CD4-positive, alpha-beta T cell treated with Interferon gamma for 1 hour (primary cell): Measurements from ENCODE around the gene RXRA.
"Not testable (repeated sequence)": the region's sequence is repeated elsewhere in the genome, so short reads cannot be mapped to it uniquely, and the experiment has no call there.

Source experiments
- DNase-seq: peaks from one replicate; pipeline ENCODE4 v3.0.0-alpha.2; 2020

Gene RXRA

DNA sequence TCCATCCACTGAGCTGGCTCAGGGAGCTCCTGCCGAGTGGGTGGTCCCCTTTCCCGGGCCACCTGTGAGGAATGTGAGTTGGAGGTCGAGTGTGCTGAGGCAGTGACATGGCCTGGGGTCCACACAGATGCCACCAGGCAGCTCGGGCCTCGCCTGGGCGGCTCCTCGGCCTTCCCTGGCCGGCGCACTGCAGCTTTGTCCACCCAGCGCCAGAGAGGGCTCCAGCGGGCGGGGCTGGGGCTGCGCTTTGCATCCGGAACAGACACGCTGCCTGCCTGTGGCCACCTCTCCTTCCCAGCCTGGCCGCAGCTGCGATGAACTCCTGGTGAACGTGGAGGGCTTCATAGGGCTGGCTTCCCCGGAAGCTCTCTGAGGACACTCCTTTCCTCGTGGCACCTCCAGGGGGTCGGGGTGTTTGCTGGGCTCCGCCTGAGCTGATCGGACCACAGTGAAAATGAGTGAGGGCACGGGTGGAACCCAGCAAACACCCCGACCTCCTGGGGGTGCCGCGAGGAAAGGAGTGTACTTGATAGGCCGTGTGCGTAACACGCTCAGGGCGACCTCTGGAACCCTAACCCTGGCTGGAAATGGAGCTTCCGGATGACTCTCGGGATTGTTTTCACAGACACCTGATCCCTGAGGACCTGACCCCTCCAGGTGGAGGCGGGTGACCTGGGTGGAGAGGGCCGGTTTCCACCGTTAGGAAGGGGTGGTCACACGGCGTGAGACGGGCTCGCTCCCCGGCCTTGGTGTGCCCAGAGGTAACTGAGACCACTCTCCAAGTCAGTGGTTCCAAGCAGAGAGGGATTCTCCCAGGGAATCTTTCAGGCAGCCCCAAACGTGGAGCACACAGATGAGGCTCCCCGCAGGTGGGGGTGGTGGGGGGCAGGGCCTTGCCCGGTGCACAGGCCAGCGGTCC, 31.8 kb upstream of the RXRA start:
- no peak for DNase-seq

DNA sequence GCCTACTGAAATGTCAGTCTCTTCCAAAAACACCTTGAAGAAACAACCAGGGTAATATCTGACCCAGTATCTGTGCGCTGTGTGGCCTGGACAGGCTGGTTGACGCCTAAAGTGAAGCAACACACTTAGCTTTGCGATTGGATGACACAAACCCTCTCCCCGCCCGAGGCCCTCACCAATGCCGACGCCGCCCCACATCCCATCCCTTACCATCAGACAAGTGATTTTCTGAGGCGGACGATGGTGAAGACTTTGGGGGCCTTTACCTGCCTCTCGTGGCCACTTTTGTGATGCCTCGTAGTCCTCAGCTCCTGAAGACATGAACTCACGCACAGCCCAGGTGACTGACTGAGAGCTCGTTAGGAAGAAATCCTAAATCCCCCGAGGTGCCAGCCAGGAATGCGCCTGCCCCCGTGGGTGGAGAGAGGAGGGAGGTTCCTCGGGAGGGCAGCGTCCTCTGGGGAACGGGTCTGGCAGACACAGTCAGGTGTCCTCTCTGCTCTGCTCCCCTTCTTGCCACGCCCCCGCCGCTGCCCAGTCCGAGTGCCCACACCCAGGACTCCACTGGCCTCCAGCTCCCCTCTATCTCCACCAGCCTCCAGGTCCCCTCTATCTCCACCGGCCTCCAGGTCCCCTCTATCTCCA, 31.0 kb upstream of the RXRA start:
- no peak for DNase-seq

DNA sequence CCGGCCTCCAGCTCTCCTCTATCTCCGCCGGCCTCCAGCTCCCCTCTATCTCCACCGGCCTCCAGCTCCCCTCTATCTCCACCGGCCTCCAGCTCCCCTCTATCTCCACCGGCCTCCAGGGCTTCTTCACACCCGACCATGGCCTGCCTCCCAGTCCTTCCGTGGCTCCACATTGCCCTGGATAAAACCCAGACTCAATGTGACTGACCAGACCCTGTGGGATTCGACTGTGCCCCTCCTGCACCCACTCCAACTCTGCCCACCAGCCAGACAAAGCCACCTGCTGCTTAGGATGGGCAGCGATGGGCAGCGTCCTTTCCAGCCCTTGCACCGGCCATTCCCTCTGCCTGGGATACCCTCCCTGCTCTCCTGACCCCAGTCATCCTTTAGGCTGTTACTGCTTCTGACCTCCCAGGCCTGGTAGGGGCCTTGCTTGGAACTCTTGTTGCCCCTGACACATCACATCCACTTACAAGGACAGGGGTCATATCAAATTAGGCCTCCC, 30.5 kb upstream of the RXRA start:
- no peak for DNase-seq

DNA sequence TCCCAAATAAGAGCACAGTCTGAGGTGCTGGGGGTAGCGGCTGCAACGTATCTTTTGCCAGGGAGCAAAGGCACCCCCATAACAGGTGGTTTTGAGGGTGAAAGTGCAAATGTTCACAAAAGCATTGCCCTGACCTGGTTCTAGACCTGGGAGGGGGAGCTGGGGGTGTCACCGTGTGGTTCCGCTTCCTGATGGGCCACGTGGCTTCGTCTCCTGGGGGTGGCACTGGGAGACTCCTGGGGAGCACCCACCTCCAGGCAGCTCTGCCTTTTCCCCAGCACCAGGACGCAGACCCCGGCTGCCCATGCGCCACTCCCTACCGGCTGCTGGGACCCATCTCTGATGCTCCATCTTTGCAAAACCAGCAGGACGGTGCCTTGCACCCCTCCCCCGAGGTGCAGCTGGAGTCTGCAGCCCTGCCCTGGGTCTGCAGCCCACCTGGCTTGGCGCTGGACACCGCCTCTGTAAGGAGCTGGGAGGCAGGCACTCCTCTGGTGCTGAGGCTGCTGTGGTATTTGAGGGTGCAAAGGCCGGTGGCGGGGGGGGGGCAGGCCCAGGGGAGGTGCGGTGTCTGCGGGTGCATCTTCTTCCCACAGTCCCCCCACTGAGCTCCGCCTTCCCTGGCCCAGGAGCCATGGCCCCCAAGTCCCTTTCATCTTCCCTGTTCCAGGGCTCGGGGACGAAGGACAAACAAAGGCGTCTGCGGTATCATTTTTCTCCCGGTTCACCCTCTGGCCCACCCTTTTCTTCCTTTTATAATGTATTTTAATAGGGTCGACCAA, 29.8 kb upstream of the RXRA start:
- no peak for DNase-seq

DNA sequence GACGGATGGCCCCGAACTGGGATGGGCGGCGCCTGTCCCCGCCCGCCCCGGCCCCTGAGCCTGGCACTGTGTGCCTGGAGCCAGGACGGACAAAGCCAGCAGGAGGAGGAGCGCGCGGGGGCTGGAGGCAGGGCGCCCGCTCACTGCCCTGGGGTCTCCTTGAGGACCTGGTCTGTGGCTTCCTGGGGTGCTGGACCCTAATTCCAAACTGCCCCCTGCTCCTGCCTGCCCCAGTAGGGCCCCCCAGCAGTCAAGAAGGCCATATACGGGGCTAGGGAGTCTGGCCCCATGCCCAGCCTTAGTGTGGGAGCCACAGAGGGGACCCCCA, 29.2 kb upstream of the RXRA start:
- no peak for DNase-seq

DNA sequence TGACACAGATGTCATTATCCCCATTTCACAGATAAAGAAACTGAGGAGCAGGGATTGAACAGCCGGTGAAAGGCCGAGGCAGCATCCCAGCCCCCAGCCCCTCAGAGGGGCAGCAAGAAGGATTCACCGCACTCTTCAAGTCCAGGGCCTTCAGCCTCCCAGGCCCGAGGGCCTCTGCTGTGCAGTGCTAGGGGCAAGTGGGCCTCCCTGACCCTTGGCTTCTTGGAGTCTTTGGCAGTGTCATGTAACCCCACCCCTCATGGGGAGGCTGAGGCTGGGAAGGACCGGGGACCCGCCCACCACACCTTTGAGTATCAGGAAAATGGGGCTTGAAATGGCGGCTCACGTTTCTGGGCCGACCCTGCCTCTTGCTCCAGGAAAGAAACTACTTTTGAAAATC, 28.7 kb upstream of the RXRA start:
- no peak for DNase-seq

DNA sequence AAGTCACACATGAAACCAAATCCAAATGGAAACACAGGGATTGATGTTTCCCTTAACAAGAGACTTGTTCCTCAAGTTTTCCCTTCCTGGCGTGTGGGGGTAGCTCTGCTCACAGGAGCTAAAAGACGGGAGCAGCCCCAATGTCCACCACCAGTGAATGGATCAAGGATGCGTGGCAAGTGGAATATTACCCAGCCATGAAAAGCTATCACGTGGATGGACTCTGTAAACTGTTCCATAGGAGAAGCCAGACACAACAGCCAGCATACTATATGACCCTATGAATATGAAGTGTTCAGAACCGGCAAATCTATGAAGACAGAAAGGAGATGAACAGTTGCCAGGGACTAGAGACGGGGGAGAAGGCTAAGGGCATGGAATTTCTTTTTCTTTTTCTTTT, 28.3 kb upstream of the RXRA start:
- no peak for DNase-seq

DNA sequence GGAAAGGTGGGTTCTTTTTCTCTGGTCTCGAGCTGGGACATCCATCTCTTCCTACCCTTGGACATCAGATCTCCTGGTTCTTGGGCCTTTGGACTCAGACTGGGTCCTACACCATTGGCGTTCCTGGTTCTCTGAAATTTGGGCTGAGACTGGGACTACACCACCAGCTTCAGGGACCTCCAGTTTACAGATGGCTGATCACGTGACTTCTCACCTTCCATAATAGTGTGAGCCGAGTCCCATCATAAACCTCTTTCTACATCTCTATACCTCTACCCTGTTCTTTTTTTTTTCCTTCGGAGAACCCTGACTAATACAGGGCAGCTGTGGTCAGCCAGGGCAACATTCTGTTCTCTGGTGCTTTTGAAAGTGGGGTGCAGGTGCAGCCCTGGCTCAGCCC, 27.2 kb upstream of the RXRA start:
- no peak for DNase-seq

DNA sequence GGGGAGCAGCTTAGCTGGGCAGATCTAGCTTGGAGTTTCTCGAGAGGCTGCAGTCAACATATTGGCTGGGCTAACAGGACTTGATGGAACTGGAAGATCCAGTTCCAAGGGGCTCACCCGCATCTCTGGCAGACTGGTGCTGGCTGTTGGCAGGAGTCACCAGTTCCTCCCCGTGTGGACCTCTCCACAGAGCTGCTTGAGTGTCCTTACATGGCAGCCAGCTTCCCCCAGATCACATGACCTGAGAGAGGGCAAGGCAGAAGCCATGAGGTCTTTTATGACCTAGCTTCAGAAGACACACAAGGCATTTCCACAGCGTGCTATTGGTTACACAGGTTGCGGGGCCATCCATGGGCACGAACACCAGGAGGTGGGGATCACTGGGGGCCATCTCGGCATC, 26.4 kb upstream of the RXRA start:
- DNase-seq = no peak

DNA sequence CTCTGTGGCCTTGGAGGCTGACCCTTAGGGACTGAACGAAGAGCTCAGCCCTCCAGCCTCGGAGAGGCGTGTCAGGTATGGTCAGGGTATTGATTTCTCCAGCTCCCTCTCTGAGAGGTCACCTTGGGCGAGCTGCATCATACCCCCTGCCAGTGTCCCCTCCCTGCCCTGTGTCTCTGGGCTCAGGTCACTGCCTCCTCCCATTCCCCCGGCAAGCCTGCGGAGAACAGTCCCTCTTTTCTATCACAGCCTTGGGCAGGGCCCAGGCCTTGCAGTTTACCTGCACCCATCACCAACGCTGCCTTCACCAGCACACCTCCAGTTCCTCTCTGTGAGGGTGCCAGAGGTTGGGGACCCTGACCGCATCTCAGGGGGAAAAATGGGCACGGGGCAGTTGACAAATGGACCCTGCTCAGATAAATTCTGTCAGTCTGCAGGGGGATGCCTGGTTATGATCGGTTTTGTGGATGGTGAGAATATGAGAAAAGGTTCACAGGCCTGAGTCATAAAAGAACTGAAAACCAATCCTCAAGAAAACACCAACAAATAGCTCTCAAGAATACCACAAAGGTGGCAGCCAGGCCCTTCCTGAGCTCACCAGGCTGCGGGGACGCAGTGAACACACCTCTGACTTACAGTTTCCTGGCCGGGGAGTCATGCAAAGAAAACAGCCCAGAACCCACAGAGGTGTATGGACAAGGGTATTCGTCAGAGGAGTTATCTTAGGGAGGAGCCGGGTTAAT, 24.7 kb upstream of the RXRA start:
- peak; percentile 52 for DNase-seq

DNA sequence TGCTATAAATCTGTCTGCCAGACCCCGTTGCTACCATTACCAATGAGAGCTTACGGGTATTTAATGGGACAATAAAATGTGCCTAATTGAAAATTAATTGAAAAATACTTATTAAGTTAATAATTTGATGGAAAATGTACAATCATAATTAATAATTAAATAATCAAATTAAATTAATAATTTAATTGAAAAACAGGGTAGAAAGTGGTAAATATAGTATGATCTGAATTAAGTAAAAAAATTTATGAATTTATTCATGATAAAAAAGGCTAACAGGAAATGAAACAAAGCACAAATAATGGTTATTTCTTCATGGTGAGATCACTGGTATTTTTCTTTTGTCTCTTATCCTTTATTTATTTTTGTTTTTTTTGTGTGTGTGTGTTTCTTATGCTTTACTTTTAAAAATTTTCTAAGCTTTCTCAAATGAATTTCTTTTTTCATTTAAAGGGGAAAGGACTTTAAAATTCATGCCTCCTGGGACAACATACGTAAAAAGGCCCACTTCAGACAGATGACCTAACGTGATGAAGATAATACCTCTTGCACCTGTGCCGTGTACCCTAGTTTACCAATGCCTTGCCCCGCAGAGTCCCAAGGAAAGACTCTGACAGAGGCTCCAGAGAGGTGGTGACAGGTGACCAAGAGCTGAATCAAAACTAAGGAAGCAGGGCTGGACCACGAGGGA, 24.0 kb upstream of the RXRA start:
- no peak for DNase-seq

DNA sequence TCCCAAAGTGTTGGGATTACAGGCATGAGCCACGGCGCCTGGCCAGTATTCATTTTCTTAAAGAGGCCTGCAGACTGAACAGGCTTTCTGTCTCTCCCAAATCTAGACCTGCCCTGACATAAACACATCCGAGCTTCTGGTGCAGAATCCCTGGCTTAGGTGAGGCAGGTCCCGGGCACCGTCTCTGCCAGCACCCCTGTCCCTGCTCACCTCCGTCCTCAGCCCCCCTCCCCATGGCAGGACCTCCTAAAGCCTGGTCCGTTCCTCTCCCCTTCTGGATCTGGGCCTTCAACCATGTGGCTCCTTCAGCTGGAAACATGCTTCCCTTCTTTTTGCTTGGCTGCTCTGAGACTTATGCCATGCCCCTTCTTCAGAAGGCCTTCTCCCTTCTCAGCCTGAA, 22.7 kb upstream of the RXRA start:
- no peak for DNase-seq

DNA sequence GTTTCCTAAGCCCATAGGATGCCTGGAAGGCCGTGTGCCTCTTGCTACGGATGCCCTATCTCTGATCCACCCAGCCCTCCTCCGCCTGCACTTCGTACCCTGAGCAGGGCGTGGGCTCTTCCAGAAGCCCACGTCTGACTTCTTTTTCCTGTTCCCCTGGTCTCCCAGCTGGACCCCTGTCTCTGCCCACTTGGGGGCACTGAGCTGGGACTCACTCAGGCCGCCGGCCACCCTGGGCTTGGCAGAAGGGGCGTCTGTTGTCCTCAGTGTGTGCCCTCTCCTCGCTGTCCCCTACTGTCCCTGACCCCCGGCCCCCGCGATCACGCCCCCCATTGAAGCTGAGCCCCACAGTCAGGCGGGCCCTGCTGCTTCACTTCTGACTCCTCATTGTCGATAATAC, 22.0 kb upstream of the RXRA start:
- no peak for DNase-seq

DNA sequence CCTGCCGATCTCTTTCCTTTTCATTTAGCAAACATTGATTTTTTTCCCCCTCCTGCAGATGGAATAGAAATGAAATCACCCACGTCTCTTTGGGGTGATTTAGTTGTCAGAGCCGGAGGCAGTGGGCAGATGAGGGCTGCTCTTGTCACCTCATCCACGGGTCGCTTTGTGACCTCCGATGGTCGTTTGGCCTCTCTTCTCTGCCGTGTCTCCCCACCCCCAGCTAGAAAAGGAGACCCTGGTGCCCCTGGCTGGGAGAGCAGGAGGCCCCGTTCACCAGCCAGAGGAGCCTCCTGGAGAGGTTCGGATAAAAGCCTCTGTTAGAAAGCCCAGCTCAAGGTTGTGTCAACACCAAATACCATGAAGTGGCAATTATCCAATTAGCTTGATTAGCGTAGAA, 21.6 kb upstream of the RXRA start:
- DNase-seq = no peak

DNA sequence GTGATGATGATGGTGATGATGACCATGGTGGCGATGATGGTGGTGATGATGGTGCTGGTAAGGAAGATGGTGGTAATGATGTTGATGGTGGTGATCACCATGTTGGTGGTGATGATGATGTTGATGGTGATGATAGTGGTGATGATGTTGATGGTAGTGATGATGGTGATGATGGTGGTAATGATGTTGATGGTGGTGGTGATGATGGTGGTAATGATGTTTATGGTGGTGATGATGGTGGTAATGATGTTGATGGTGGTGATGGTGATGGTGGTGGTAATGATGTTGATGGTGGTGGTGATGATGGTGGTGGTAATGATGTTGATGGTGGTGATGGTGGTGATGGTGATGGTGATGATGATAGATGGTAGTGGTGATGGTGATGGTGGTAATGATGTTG, 20.7 kb upstream of the RXRA start:
- no peak for DNase-seq

DNA sequence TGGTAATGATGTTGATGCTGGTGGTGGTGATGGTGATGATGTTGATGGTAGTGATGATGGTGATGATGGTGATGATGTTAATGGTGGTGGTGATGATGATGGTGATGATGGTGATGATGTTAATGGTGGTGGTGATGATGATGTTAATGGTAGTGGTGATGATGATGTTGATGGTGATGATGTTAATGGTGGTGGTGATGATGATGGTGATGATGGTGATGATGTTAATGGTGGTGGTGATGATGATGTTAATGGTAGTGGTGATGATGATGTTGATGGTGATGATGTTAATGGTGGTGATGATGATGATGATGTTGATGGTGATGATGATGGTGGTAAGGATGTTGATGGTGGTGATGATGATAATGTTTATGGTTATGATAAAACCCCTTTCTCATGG, 20.2 kb upstream of the RXRA start:
- not testable (repeated sequence) for DNase-seq

DNA sequence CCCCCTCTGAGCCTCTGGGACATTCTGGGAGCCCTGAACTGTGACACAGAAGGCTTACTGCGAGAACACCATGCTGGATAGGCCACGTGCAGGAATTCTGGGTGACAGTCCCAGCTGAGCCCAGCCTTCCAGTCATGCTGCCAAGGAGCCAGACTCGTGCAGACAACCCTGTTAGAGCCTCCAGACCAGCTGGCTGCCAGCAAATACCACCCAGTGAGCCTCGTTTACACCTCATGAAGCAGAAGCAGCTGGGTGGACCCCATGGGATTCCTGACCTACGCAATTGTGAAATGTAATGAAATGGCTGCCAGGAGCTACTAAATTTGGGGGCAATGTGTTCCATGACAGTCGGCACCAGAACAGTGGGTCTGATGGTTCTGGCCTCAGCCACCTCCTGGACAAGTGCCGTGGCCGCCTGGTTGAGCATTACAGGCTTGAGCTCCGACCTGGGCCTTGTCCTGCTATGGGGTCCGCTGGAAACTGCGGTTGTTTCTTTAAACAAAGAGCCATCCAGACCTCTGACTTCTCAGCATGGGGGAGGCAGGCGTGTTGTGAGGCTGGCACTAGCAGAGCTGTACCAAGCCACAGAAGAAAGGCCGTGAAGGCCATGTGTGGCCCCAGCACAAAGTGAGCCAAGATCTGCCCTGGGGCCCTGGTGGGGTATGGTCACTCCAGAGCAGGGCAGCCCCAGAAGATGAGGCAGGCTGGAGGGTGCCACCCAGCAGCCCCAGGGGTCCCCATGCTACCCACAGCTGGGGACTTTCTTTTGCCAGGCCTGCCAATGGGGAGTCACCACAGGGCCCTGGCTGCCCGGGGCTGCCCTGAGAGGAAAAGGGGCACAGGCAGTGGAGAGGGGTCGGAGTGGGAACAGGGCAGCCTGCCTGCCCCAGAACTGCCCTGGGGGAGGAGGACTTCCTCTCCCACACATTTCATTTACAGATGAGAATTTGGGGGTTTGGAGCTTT, 19.3 kb upstream of the RXRA start:
- no peak for DNase-seq

DNA sequence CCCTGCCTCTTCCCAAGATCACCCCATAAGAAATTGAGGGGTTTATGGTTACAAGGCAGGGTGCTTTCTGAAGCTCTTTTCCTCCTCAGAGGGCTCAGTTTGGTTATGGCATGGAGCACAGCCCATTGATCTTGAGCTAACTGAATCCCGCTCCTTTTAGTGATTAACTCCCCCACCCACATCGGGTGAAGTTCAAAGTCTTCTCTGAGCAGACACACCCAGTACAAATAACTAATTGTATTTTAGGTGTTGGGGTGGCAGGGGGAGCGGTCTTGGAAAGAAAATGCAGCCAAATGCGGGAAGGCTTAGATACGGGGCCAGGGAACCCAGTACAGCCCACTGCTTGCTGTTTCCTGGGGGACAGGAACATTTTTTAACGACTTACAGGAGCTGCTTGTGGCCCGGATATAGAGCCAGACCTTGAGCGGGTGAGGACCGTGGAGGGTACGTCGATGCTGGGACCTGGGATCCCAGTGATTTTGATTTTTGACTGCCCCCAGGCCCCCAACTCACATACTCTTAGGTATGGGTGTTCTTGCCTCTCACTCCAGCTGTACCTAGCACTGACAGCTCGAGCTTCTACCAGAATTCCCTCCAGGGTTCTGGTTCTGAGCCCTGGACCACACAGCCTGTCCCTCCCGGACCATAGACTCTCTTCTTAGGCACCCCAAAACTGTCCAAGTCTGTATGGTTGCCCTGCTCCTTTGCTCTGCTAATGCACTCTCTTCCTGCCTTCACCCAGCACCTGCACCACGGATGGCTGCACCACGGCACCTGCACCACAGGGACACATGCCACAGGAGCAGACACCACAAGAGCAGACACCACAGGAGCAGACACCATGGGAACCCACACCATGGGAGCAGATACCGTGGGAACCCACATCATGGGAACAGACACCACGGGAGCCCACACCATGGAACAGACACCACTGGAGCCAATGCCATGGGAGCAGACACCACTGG, 18.3 kb upstream of the RXRA start:
- DNase-seq = no peak

DNA sequence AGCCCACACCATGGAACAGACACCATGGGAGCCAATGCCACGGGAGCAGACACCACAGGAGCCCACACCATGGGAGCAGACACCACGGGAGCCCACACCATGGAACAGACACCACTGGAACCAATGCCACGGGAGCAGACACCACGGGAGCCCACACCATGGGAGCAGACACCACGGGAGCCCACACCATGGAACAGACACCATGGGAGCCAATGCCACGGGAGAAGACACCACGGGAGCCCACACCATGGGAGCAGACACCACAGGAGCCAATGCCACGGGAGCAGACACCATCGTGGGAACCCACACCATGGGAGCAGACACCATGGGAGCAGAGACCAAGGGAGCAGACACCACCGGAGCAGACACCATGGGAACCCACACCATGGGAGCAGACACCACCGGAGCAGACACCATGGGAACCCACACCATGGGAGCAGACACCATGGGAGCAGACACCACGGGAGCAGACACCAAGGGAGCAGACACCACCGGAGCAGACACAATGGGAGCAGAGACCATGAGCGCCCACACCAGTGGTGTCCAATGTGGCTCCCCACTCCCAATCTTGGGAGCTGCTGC, 17.5 kb upstream of the RXRA start:
- not testable (repeated sequence) for DNase-seq

DNA sequence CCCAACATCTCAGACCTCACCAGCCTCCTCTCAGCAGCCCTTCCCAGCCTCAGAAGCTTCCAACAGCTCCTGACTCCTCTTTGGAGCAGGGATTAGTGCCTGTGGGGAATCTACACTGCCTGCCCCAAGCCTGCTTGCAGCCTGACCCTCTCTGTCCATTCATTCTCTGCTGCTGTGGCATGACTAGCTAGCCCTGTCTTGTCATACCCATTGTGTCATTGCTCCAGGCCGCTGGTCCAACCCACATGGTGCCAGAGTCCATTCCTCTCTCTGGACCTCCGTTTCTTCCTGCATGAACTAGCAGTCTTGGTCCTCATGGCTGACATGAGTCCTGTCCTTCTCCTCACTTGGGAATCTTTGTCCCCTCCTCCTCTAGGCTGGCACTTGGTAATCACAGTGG, 12.8 kb upstream of the RXRA start:
- no peak for DNase-seq
